HS-5 (cell line): ENCODE results near the gene CDO1.
A peak's percentile ranks its signal among the peaks of the same experiment; 100 is the strongest.

ENCODE experiments used
- DNase-seq: peaks from one replicate; pipeline ENCODE4 v3.0.0-alpha.2; 2012; ENCODE audit warnings: low read depth

Gene CDO1

DNA sequence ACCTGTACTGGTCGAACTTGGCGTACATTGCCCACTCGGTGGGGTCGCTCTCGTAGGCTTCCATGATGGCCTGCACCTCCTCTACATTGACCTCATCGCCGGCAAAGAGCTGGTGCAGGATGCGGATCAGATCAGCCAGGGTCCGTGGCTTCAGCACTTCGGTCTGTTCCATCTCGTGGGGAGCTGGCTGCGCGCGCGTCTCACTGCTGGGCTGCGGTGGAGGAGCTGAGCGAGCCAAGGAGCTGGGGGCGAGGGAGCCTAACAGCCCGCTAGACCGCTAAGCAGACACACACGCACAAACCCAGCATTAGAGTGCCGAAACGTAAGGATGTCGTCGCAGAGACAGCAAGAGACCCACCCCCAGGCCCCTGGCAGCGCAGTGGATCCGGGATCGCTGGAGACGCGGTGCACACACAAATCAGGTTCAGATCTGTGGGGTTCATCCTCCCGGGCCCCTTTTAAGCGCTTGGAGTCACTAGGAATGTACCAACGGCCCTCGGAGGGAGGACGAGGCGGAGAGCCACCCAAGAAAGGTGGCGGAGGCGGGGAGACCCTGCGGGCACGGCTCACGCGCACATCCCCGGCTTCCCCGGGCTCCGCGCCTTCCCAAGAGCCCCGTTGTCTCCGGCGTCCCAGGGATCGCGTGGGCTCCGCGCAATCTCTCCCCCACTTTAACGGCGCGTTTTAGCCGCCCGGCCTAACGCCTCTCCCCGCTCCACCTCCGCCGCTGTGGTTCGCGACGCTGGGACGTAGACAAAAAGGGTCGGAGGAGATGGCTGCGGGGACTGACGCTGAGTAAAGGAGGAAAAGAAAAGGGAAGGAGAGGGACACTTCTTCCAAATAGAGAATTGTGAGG, at the start of gene CDO1:
Gene CDO1 (minus strand): TSS at position 434 of the 856 bp plus-strand sequence. CDS start 262 bp downstream, at position 172.
- DNase-seq: no peak

DNA sequence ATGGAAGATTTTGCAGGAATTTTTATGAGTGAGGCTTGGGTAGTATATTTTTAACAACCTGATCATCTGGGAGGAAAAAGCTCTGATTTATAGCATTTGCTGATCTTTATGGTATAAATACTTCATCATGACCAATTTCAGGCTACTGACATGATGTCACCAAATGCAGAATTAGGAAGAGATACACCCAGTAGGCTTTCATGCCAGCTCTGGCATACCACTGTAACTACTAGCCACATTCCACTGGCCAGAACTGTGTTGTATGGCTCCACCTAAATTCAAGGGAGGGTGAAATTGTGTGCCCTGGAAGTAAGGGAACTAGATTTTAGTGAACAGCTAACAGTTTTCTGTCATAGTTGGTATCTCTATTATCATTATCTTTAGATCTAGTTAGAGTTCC, 42.9 kb upstream of the CDO1 start:
- DNase-seq: no peak

DNA sequence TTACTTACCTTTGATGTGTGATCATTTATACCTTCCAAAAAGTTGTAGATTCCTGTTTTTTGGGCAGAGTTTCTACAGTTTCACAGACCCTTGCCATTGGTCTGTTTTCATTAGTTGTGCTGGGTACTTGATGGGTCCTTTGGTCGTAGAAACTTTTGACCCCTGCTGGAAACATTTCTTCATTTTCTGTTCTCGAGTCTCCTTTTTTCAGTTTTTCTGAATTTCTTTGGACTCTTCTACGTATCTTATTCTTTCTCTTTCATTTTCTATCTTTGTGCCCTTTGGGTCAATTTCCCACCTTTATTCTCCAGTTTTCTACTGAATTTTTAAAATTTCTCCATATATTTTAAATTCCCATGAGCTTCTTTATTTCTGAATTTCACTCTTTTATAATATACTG, 41.9 kb upstream of the CDO1 start:
- DNase-seq: no peak

DNA sequence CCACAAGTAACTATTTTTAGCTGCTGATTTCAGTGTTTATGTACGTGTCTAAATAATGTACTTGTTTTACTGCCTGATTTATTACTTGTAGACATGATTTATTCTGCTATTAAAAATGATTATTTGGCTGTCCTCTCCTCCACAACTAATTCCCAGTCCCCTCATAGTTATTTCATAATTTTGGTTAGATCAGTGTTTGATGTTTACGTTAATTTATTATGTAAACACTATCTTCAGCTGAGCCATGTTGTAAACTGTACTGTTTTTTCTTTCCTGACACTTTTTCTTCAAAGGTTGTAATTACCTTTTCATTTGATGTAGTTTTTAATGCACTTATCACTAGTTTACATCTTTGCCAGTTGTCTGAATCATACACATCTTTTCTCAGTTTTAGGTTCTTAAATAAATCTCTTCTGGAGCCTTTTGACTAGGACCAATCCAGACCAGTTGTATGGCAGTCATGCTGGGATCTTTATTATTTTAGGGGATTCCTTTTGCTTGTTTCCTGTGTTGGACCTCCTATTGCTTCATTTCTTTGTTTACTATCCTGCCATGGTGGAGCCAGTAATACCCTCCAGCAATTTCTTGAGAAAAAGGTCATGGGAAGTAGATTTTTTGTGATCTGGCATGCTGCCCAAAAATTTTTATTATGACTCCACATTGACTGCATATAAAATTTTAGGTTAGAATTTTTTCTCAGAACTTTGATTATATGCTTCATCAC, 41.3 kb upstream of the CDO1 start:
- DNase-seq: no peak

DNA sequence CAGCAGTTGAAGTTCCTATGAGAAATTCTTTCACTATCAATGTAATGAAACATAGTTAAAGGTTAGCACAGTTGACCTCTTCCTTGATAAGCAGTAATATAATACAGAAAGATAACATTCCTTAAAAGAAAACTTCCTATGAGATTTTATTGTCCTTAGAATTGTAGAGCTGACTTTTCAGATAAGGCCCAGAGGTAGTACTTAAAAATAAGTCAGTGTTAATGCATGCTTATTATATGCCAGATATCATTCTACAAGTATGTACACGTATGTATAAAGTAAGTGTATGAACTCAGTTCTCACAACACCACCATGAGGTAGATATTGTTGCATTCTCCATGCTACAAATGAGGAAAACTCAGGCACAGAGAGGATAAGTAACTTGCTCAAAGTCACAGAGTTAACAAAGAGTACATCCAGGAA, 40.6 kb upstream of the CDO1 start:
- no peak for DNase-seq

DNA sequence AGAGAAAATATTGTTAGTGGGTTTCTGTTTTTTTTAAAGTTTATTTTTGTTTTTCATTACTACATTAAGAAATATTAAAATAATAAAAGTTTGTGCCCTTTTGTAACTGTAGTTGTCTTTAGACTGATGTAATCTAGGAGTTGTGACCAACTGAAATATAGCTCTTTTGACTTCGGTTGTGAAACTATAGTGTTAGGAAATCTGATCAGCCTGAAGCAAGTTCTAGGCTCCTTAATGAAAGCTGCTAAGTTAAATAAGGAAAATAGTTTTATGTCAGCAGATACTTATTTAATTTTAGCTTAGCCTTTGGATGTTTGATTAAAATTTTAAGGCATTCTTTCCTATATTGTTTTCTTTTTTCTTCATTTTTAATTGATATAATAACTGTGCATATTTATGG, 39.5 kb upstream of the CDO1 start:
- no peak for DNase-seq

DNA sequence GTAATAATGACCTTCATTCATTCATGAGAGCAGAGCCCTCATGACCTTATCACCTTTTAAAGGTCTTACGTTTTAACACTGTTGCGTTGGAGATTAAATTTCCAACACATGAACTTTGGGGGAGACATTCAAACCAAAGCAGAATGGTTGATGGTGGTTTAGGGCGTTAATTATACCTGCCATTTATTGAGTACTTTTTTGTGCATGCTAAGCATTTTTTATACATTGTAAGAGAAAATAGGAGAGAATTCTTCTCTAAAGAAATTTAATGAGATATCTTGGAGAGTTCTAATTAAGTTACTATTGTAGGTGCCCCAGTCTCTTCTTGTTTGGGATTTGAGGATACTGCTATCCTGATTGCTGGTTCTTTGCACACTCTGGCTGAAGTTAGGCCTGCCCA, 37.7 kb upstream of the CDO1 start:
- no peak for DNase-seq

DNA sequence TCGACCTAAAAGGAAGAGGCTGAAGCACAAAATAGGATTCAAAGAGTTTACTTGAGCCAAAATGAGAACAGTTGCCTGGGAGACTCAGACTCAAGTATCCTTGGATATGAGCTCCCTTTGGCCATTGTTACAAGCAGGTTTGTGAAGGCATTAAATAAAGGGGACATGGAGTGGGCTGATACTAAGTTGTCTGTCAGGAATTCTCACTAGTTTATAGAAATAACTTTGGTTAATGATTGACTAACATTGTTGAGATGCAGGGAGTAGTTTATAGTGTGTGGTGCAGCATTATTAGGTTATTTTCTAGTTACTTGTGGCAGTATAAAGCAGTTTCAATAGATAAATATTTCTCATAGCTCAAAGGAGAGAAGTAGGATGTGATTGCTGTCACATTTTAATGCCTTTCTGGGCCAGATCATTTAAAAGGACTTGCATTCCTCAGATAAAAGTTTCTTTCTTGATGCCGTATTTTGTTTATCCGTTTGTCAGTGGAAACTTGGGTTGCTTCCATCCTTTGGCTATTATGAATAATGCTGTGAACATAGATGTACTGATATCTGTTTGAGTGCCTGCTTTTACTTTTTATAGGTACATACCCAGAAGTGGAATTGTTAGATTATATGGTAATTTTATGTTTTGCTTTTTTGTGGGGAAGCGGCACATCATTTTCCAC, 34.4 kb upstream of the CDO1 start:
- DNase-seq: no peak

DNA sequence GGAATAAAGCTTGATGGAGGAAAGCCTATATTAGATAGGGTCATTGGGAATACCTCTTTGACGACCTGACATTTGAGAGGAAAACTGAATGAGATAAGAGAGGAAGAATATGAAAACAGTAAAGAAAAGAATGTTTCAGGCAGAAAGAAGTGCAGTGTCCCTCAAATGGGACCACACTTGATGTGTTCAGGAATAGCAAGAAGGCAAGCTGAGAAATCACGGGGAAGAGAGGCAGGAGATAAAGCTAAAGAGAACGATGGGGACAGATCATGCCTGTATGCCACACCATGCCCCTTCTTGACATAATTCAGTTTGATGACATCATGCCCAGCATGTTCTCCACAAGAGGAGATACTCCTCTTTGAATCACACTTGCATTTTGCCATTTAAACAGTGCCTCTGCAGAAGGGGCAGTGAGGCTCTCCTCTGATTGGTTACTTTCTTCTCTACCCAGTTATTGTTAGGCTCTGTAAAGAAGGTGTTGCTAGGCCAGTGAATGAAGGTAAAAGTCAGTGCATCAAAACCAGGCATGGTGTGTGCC, 32.9 kb upstream of the CDO1 start:
- DNase-seq: no peak

DNA sequence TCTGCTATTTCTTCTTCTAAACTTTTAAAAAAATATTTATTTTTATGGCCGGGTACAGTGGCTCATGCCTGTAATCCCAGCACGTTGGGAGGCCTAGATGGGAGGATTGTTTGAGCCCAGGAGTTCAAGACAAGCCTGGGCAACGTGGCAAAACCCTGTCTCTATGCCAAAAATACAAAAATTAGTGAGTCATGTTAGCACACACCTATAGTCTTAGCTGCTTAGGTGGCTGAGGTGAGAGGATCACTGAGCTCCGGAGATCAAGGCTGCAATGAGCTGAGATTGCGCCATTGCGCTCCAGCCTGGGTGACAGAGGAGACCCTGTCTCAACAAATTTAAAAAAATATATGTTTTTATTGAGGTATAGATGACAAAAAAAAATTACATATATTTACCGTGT, 30.8 kb upstream of the CDO1 start:
- DNase-seq: no peak

DNA sequence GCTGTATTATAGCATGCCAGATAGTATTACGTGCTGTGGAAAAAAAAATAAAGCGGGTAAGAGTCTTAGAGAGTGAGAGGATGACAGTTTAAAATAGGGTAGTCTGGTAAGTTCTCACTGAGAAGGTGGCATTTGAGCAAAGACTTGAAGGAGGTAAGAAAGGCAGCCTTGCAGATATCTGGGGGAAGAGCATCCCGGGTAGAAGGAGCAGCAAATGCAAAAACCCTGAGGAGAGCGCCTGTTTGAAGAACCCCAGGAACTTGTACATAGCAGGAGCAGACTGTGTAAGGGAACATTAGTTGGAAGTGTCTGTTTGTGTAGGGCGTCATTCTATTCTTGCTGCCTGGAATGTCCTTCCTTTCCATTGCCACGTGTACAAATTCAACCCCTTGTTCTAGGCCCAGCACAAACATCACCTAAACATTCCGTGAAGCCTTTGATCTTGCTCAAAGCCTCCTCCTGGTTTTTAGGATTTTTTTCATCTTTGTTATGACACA, 27.9 kb upstream of the CDO1 start:
- no peak for DNase-seq

DNA sequence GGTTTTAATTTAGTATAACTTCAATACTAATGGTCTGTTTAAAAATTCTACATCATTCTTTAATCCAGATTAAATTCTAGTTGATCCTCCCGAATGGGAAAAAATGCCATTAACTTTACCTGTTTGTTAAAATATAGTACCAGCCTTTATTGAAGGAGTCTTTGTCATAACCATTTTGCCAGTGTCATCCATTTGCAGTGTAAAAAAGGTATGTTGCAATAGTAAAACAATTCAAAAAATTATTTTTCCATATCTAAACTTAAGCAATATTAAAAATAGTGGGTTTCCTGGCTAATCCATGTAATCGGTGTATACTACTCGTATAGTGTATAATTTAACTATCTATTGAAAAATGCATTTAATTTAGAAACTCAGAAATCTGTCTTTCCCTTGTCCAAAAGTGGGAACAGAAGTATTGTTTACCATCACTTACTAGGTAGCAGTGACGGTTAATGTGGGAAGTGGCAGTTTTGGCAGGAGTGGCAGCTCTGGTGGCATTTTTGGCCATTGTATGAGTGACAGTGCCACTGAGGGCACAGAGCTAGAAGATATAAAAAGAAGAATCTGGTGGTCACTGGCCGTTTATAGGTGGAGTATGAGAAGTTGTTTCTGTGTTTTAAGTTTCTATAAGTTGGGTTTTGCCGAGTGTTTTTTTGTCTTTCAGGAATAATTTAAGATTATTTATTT, 27.1 kb upstream of the CDO1 start:
- no peak for DNase-seq

DNA sequence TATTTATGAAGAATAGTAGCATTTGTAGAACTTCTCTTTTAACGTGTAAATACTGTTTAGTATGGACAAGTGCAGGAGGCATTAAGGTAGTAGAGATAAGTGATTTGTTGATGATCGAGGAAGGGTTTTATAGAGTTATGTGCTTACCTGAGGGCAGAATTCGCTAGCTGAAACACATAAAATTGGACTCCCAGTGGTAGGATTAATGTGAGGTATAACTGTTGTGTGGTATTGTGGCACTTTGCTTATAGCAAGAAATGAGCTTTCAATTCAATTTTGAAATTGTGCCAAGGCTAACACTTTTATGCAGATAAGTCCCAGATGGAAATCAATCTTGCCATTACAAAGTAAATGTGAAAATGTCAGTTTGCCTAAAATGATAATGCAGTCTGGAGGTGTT, 26.5 kb upstream of the CDO1 start:
- no peak for DNase-seq

DNA sequence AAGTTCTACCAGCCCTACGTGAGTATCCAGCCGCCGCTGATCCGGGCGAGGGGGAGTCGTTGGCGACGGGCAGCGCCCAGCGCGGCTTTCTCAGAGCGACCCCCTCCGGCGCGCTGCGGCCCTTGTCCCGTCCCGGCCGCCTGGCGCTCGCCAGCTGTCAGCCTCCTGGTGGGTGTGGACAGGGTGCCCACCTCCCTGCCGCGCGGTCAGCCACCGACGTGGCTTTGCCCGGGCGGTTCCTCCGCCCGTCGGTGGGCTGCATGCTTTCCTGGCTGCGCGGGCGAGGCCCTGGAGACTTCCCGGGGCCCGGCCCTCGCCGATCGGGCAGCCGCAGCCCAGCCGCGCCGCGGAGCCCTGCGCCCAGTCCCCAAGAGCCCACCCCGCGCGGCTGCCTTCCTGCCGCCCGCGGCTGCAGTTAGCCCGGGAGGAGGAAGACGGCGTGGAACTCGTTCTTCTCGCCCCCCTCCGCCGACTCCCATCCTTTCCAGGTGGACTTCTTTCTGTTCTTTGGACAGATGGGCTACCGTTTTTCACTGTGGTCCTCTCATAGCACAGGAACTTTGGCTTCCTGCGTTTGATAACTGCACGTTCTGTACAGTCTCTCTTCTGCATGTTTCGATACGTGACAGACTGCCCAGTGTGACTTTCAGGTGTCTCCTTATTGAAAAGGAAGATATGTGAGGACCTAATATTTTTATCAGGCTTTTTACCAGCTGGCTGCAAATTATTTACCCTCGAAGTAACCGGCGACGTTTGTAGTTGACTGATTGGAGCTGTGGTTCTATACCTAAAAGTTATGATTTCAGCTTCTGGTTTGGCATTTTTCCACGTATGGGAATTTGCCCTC, 25.9 kb upstream of the CDO1 start:
- DNase-seq: no peak

DNA sequence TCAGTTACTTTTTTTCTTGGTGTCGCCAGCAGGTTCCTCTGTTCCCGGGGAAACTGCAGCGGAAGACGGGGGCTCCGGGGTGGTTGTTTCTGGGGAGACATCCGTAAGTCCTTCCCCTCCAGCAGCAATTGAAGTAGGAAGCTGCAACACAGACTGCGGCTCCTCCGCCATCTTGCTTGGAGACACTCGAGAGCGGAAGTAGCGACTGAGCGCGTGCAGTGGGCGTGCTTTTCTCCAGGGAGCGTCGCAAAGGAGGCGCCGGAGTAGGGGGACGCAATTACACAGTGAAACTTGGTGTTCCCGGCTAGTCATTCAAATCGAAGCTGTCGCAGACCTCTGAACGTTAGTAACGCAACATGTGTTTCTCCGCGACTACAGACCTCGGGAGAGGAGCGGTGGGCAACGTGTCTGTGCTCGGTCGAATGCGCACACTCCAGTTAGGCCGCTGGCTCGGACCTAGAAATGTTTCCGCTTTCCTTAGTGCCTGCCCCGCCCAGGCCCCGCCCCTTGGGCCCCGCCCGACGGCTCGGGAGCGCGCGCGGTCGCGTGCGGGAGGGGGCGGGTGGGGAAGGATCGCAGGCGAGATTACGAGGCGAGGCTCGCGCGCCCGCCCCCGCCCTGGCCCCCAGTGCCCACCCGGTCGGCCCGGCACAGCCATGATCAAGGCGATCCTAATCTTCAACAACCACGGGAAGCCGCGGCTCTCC, 25.1 kb upstream of the CDO1 start, which contains the start of the genes AP3S1 and ATG12:
Gene AP3S1 (plus strand): TSS at position 554 of the 707 bp plus-strand sequence. CDS start 103 bp downstream, at position 657.
Gene ATG12 (minus strand): TSS at position 184 of the 707 bp plus-strand sequence. CDS start 13 bp downstream, at position 171.
- DNase-seq: peak; percentile 92

DNA sequence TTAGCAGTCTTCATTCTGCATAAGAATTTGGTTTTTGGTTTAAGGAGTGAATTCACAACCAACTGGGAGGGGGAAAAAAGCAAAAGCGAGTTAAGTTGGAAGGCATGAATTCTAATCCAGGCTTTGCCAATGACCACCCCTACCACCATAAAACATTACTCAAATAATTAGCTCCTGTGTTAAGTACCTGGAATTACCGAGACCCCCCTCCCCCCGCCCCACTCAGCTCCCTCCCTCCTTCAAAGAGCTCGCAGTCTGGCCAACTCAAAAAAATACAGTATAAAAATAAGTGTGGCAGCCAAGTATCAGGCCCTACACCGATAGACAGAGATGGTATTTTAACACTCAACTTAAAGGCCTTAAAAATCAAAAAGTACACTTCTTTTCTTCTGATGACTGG, 24.4 kb upstream of the CDO1 start:
- DNase-seq: no peak

DNA sequence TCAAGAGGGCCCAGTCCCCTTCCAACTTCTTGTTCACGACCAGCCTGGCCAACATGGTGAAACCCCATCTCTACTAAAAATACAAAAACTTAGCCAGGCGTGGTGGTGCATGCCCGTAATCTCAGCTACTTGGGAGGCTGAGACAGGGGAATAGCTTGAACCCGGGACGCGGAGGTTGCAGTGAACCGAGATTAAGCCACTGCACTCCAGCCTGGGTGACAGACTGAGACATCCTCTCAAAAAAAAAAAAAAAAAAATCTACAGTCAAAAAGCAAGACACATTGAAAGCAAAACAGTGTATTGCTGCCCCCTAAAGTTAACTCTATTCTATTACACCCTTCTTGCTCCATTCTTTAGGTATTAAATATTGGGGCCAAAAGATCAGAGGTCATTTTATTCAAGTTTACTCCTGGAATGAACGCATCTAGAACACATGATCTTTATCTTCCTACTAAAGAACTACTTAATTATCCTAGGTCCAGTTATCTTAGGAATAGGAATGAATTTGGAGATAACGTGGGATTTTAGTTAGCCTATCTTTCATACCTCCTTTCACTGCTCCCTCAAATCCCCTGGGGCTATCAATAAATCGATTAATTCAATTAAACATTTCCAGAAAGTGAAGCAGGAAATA, 22.5 kb upstream of the CDO1 start:
- peak; percentile 47 for DNase-seq

DNA sequence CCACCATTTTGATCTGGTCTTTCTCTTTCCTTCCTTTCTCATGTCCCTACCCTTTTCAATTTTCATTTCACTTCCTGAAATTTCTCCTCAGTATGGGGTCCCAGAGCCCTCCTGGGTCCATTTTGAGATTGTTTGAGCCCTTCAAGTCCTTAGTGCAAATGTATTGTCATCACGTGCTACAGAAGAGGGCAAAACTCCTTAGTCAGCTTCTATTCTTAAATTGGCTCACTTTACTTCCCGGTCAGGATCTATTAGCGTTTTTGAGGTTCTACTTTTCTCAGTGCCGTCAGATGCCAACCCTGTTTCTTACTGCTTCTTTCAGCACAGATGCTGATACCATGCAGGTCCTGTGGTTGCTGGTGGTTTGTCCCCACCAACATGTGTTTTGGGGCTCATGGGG, 19.0 kb upstream of the CDO1 start:
- no peak for DNase-seq

DNA sequence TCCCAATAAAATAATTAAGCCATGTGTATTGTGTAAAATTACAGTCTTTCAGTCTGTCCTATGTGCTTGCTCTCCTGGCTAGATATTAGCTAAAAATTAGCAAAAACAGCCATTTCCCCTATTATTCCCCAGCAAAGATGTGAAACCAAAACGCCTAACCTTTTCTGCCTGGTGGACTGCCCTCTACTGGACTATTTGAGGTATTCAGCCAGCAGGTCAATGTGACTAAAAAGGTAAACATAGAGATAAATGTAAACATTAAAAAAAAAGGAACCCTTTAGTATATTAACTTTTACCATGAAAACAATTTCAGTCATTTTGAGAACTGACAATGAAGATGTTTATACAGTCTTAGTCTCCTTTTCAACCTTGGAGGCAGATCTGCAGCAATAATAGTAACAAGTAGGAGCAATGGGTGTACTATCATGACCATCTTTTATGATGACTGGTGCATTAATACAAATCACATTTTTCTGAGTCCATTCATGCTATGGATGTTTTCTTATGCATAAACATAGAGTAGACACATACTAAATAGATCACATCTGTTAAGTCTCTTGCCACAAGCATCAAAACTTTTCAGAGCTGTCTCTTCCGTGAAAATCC, 14.8 kb upstream of the CDO1 start:
- DNase-seq: no peak
